ENCODE measurements around the gene ACSS3. TPM values are rescaled to one million over a fixed set of nuclear protein-coding genes. Genes with fewer than 3 reads are reported as not detected.

Gene ACSS3
- total RNA-seq, 1 experiment from 2014 or later = 12.4 TPM

GRCh38 chr12:81222846-81223592 is 145.1 kb downstream of the ACSS3 start:
- no peak for DNase-seq (ENCODE audit: low spot score)

- no peak for DNase-seq (ENCODE audit: low spot score)
These were observed 146.7 kb downstream of the ACSS3 start for GRCh38 chr12:81224626-81225025.

GRCh38 chr12:81229759-81230158 is 151.9 kb downstream of the ACSS3 start:
- no peak for DNase-seq (ENCODE audit: low spot score)

- DNase-seq (ENCODE audit: low spot score) = no peak
These were observed 153.9 kb downstream of the ACSS3 start for GRCh38 chr12:81231574-81232368.

GRCh38 chr12:81245458-81245857 is 167.6 kb downstream of the ACSS3 start:
- no peak for DNase-seq (ENCODE audit: low spot score)

- DNase-seq (ENCODE audit: low spot score) = no peak
These were observed 168.2 kb downstream of the ACSS3 start for GRCh38 chr12:81245907-81246570.

GRCh38 chr12:81249976-81250375 is 172.1 kb downstream of the ACSS3 start:
- no peak for DNase-seq (ENCODE audit: low spot score)

- no peak for DNase-seq (ENCODE audit: low spot score)
These were observed 174.3 kb downstream of the ACSS3 start for GRCh38 chr12:81252228-81252627.

- DNase-seq (ENCODE audit: low spot score) = no peak
These were observed 175.5 kb downstream of the ACSS3 start for GRCh38 chr12:81253360-81253759.

GRCh38 chr12:81255456-81255855 is 177.6 kb downstream of the ACSS3 start:
- no peak for DNase-seq (ENCODE audit: low spot score)

- DNase-seq (ENCODE audit: low spot score) = no peak
These were observed 178.1 kb downstream of the ACSS3 start for GRCh38 chr12:81255947-81256346.

- DNase-seq (ENCODE audit: low spot score) = peak; percentile 48
These were observed 180.2 kb downstream of the ACSS3 start for GRCh38 chr12:81257947-81258551.

- DNase-seq (ENCODE audit: low spot score) = no peak
These were observed 181.5 kb downstream of the ACSS3 start for GRCh38 chr12:81259360-81259759.

GRCh38 chr12:81261508-81262207 is 183.8 kb downstream of the ACSS3 start:
- DNase-seq (ENCODE audit: low spot score) = no peak

GRCh38 chr12:81263072-81263471 is 185.2 kb downstream of the ACSS3 start:
- DNase-seq (ENCODE audit: low spot score) = no peak

GRCh38 chr12:81270385-81270784 is 192.5 kb downstream of the ACSS3 start:
- no peak for DNase-seq (ENCODE audit: low spot score)

- DNase-seq (ENCODE audit: low spot score) = no peak
These were observed 197.0 kb downstream of the ACSS3 start for GRCh38 chr12:81274637-81275529.

GRCh38 chr12:81284137-81284536 is 206.3 kb downstream of the ACSS3 start:
- peak; percentile 71 for DNase-seq (ENCODE audit: low spot score)

GRCh38 chr12:81288651-81289050 is 210.8 kb downstream of the ACSS3 start:
- no peak for DNase-seq (ENCODE audit: low spot score)
